Measurements from ENCODE around the gene RSPH3. TPM values are rescaled to one million over a fixed set of nuclear protein-coding genes. Genes with fewer than 3 reads are reported as not detected.
"Not testable (repeated sequence)": the region's sequence is repeated elsewhere in the genome, so short reads cannot be mapped to it uniquely, and the experiment has no call there.

Gene RSPH3
- total and polyA plus RNA-seq, 2 of the 13 experiments (the other 11 are each of a cell fraction or from before 2014, with no cell fraction given), result 1.3 to 3.5 TPM

DNA sequence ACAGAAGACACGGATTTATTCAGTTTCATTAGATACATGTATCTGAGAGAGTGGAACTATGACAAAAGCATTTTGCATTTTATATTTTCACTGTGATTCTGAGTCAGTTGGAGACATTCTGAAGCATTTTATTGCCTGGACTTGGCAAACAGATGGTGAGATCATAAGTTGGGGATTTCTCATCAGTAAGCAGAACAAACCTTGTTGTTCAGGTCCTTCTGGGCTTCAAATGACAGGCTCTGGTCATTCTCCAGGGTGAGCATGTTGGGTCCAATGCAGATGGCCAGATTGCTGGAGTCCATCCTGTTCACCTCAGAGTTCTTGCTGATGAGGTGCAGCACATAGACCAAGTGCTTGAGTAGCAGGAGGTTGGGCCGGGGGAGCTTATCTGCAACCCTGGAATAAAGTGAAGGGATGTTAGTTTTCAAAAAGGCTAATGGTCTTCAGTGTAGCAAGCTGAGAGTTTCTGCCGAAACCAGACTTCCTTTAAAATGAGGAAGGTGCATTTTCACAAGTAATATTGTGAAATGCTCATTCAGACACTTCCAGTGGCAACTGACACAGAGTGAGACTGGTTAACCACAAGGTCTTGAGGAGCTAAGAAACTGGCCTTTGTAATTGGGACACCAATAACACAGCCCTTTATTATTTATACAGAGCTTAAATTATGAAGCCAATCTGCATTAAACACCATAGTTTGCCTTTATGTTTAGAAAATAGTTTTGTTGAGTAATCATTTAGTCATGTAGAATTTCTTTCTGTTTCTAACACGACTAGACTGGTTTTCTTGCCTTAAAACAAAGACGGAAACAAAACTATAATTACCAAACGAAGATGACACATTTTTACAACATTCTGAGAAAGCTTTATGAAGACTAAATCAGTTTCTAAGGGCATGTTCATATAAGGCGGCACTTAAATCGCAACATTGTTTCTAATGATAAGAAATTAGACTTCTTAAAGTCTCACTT is 39.2 kb upstream of the RSPH3 start:
- no peak for DNase-seq (ENCODE audit: low spot score)
- intact Hi-C loops (cut with micrococcal nuclease; ENCODE audit: unreplicated experiment), result no loop called here
- 18% methylated on average over 8 of the region's 8 CpGs for WGBS (ENCODE audit: low lambda C conversion rate)
- TF ChIP-seq CBX2 (IDR thresholded peaks at IDR 0.05; ENCODE audit: low read depth, low read length), result peak; percentile 95
- TF ChIP-seq CBX2 (CRISPR knock-in tag; IDR thresholded peaks at IDR 0.05; ENCODE audit: low read depth), result no peak
- TF ChIP-seq SIX1 (CRISPR knock-in tag; IDR thresholded peaks at IDR 0.05; ENCODE audit: borderline replicate concordance), result no peak
- no peak for TF ChIP-seq RXRA (CRISPR knock-in tag; IDR thresholded peaks at IDR 0.05)
- no peak for TF ChIP-seq ATRX (CRISPR knock-in tag; IDR thresholded peaks at IDR 0.05; ENCODE audit: borderline replicate concordance)
- no peak for TF ChIP-seq MED13 (CRISPR knock-in tag; IDR thresholded peaks at IDR 0.05)
- TF ChIP-seq MAFK (conservative IDR thresholded peaks at IDR 0.05 in 1 of 2, IDR thresholded peaks at IDR 0.05 in 1 of 2; ENCODE audit: low read length in 2 of 2), result peak in 1 of 2 experiments; percentile 15; a peak in 1 of 4 replicates
- no peak for TF ChIP-seq ZNF335 (CRISPR knock-in tag; IDR thresholded peaks at IDR 0.05)
- TF ChIP-seq RNF2 (conservative IDR thresholded peaks at IDR 0.05; ENCODE audit: low read depth), result peak; percentile 83; the same call in 1 of the 2 replicates
- no peak for TF ChIP-seq ZNF382 (CRISPR knock-in tag; IDR thresholded peaks at IDR 0.05; ENCODE audit: borderline replicate concordance)
- no peak for TF ChIP-seq SIN3A (IDR thresholded peaks at IDR 0.05; ENCODE audit: borderline replicate concordance, low read depth, low read length)
- peak; percentile 70 for TF ChIP-seq ZFP36 (IDR thresholded peaks at IDR 0.05; ENCODE audit: borderline replicate concordance, low read depth, low read length, partially characterized antibody)
- CTCF ChIA-PET (ENCODE audit: low intra/inter-chr PET ratio, low total read pairs), result no interaction called here
- Histone ChIP-seq H3K36me3 (replicated peaks in 1 of 2; ENCODE audit: control insufficient read depth in 1 of 2, insufficient read depth in 2 of 2, low read length in 2 of 2) (no peaks in the 10 kb centered on the region), H3K4me3 (replicated peaks in 1 of 3; ENCODE audit: insufficient read depth in 1 of 3, low read depth in 2 of 3, low read length in 3 of 3) (no peak overlapping the region), H4K20me1 (ENCODE audit: insufficient read depth, low read length) (no peaks in the 10 kb centered on the region), H3K4me1 (ENCODE audit: insufficient read depth, low read length) (no peaks in the 10 kb centered on the region), H3K9me3 (ENCODE audit: low read length) (no peaks in the 10 kb centered on the region), H3K79me2 (ENCODE audit: insufficient read depth, low read length) (no peaks in the 10 kb centered on the region), H3K9ac (ENCODE audit: insufficient read depth, low read depth, low read length) (no peak overlapping the region), H3K27me3 (ENCODE audit: control insufficient read depth in 1 of 2, insufficient read depth in 2 of 2, low read length in 2 of 2) (peaks cover 10 to 62% of the 10 kb centered on the region in 2 experiments; a peak in 4 of 5 replicates), H3K4me2 (ENCODE audit: low read depth, low read length) (no peak overlapping the region), H2AFZ (ENCODE audit: low read length) (no peak overlapping the region), H3K27ac (ENCODE audit: extremely low read length, insufficient read depth, low read length) (no peak overlapping the region)
- no peak for ATAC-seq
- no TSS peak for BruUV-seq (replicated peaks)
- POLR2A ChIA-PET, result no interaction called here
- FAIRE-seq, result no peak
- in situ Hi-C loops (cut with HindIII; ENCODE audit: extremely low pct_ligation_motif_present, low pct_unique_long_range_greater_than_20kb), result no loop called here

- H3K4me3 ChIP-seq (replicated peaks in 1 of 3; ENCODE audit: insufficient read depth in 1 of 3, low read depth in 2 of 3, low read length in 3 of 3); H2AFZ ChIP-seq (ENCODE audit: low read length); H3K9me3 ChIP-seq (ENCODE audit: low read length); ATAC-seq; DNase-seq (ENCODE audit: low spot score); FAIRE-seq; H4K20me1 ChIP-seq (ENCODE audit: insufficient read depth, low read length); POLR2A ChIA-PET; H3K4me2 ChIP-seq (ENCODE audit: low read depth, low read length); H3K9ac ChIP-seq (ENCODE audit: insufficient read depth, low read depth, low read length); BruUV-seq (replicated peaks); H3K4me1 ChIP-seq (ENCODE audit: insufficient read depth, low read length); CTCF ChIA-PET (ENCODE audit: low intra/inter-chr PET ratio, low total read pairs); in situ Hi-C loops (cut with HindIII; ENCODE audit: extremely low pct_ligation_motif_present, low pct_unique_long_range_greater_than_20kb); intact Hi-C loops (cut with micrococcal nuclease; ENCODE audit: unreplicated experiment); H3K27ac ChIP-seq (ENCODE audit: extremely low read length, insufficient read depth, low read length); H3K36me3 ChIP-seq (replicated peaks in 1 of 2; ENCODE audit: control insufficient read depth in 1 of 2, insufficient read depth in 2 of 2, low read length in 2 of 2); H3K79me2 ChIP-seq (ENCODE audit: insufficient read depth, low read length): not testable (repeated sequence)
- 20% methylated on average over 12 of the region's 12 CpGs for WGBS (ENCODE audit: low lambda C conversion rate)
- H3K27me3 ChIP-seq (ENCODE audit: control insufficient read depth in 1 of 2, insufficient read depth in 2 of 2, low read length in 2 of 2), result peaks cover 10 to 55% of the 10 kb centered on the region in 2 experiments; a peak in 4 of 5 replicates
Observed at GRCh38 chr6:159038318-159038717, 38.3 kb upstream of the RSPH3 start.
